HG03575 (cell line): ENCODE data around the gene IL1RAPL1.
A peak's percentile ranks its signal among the peaks of the same experiment; 100 is the strongest.

Source experiments
- ATAC-seq: cut with Tn5 transposase; IDR thresholded peaks from one replicate; pipeline ENCODE4 v1.9.1; 2021; ENCODE audit not compliant: unreplicated experiment, insufficient number of reproducible peaks, low FRiP score; ENCODE audit errors: extremely low read depth

Gene IL1RAPL1

DNA sequence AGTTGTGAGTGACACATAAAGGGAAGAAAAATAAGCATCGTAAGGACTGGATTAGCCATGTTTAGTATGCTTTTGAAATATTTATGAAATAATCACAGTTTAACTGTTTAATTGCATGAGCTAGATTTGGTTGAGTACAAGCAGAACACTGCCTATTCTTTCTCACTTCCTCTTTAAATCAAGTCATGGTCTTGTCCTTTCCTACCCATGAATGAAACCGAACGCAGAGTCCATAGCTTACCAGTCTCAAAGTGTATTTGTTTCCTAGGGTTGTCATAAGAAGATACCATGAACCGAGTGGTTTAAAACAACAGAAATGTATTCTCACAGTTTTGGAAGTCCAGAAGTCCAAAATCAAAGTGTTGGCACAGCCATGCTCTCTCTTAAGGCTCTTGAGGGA, 944.1 kb downstream of the IL1RAPL1 start:
- ATAC-seq, result peak; percentile 66

DNA sequence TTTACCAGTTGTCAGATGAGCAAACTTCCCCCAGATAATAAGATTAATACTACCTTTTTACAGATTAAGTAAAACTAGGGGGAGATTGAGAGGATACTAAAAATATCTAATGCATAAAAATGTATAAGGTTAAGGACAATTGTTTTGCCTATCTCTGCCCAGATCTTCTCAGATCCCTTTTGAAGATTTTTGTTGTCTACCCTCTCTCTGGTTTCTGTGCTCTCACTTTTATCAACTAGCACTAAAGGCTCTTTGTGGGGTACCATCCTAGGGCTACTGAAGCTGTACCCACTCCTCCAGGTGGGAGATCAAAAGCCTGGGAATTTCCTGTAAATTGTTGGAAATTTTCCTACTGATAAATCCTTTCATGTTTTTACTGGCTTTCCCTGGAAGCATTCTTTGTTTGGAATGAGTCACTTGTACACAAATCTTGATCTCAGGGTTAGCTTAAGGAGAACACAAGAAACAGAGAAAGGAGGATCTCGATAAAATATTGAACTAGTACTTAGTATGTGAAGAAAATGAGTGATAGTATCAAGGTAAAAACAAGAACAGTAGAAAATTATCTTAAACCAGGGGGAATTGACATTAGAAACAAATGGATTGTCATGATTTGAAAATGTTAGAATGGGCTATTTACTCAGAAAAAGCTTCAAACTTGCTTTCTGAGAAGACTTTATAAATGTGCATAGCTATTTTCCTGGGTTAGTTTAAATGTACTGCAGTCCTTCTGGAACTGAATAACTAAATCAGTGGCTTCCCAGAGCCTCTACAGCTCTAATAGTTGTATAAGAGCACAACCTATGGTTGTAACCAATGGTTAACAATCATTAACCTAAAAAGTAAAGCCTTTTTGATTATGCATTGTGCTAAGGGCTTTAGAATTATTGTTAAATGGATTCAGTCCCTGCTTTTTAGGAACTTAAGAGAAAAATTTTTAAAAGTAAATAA, 948.2 kb downstream of the IL1RAPL1 start:
- ATAC-seq, result no peak

DNA sequence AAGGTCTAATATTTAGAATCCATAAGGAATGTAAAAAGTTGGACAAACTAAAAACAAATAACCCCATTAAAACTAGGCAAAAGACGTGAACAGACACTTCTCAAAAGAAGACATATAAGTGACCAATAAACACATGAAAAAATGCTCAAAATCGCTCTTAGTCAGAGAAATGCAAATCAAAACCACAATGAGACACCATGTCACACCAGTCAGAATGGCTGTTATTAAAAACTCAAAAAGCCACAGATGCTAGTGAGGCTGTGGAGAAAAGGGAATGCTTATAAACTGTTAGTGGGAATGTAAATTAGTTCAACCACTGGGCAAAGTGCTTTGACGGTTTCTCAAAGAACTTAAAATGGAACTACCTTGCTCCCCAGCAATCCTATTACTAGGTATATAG, 953.8 kb downstream of the IL1RAPL1 start:
- no peak for ATAC-seq

DNA sequence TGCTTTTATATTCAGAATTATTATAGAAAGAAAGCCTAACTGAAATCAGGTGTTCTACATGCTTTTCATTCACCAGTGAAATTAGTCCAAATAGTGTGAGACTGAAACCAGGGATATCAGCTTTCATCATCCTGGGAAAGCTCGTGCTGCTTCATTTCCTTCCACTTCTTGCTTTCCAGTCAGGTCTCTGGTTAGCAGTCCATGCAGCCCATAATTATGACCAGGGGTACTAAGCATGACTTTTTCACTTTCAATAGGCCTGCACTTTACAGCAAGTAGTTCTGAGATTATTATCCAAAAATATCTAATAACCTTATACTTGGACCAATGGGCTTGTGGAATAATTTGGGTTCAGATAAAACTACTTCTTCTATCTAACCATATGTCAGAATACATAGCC, 954.9 kb downstream of the IL1RAPL1 start:
- no peak for ATAC-seq

DNA sequence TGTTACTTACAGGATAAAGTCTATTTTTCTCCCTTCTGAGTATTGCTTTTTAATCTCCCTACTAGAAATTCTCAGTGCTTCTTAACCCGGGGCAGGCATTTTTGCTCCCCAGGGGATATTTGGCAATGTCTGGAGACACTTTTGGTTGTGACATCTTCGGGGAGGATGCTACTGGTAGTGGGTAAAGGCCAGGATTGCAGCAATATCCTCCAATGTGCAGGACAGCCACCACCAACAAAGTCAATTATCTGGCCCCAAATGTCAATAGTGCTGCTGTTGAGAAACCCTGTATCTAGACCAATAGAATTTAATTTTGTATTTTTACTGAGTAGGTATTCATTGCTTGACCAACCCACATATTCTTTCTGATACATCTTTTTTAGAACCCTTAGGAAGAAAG, 958.6 kb downstream of the IL1RAPL1 start:
- ATAC-seq, result no peak

DNA sequence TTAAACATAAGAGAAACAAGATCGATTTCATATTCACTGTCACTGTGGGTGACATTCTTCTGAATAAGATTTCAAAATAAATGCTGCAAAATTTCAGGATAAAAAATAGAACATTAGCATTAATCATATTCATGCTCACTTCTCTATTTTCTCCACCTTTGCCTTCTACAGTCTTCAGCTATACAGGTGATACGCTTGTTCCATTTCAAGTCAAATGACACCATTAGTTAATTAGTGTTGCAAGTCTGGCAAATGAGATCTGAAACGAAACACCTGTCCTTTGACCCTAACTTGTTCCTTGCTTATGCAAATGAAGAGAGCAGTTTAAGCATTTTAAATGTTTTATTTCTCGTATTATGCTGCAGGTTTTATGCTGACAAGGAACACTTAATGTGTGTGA, 960.6 kb downstream of the IL1RAPL1 start:
- no peak for ATAC-seq

DNA sequence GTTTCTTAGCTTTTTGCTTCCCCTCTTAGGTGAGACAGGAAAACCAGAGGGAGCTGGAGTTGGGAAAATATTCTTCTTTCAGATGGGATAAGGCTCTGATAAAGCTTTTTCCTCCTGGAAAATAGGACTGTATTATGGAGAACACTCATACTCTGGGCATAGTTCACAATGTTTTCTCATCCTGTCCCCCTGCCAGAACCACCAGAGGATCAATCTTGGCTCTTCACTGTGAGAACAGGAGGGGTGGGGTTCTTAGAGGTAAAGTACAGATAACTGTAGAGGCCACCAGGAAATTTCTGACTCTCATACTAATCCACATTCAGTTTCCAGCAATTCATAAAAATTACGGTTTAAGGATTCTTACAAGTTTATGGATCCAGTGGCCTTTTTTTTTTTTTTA, 966.3 kb downstream of the IL1RAPL1 start:
- ATAC-seq, result no peak

DNA sequence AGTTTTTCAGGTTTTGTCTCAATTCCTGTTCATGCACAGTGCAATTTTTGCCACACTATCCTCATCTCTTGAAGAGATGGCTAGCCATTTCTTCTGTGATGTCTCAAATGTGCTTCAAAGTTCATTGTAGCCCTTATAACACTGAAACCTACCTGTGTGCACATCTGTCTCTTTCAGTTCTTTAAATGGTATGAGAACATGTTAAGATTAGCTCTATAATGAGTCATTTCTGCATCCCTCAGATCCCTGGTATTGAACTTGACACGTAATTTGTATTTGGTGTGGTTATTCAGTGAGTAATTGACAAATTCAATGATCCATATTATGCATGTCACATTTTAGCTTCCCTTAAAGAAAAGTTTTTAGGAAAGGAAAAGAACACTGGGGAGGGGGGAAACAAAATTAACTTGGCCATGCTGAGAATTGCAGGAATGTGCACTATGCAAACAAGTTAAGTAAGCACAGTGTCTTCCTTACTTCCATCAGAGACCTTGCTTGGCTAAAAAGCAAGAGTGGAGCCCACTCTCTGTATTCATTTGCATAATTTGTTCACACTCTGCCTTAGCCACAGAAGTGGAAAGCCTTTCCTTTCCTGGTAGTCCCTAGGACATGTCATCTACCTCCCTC, 968.3 kb downstream of the IL1RAPL1 start:
- peak; percentile 99 for ATAC-seq

DNA sequence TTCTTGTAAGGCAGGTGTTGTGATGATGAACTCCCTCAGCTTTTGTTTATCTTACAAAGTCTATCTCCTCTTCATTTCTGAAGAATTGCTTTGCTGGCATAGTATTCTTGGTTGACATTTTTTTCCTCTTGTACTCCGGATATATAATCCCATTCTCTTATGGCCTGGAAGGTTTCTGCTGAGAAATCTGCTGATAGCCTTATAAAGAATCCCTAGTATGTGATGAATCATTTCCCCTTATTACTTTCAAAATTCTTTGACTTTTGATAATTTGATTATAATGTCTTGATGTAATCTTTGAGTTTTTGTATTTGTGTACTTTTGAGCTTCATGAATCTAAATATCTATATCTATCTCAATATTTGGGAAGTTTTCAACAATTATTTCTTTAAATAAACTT, 972.8 kb downstream of the IL1RAPL1 start:
- ATAC-seq, result no peak

DNA sequence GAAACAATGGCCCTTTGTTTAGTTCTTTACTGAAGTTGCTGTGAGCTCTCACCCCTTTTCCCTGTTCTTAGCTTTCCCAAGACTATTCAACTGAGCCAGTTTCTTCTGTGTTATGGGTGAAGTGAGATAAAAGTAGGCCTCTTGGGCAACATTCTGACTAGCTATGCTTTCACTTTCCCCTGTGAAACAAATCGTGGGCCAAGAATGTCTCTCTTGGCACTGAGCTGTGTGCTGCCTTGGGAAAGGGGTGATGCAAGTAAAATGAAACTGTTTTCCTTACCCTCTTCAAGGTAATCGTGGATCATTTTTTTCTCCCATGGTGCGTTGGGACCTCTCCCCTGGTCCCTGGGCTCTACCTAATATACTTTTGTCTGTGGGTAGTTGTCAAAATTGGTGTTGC, 974.2 kb downstream of the IL1RAPL1 start:
- ATAC-seq, result no peak

DNA sequence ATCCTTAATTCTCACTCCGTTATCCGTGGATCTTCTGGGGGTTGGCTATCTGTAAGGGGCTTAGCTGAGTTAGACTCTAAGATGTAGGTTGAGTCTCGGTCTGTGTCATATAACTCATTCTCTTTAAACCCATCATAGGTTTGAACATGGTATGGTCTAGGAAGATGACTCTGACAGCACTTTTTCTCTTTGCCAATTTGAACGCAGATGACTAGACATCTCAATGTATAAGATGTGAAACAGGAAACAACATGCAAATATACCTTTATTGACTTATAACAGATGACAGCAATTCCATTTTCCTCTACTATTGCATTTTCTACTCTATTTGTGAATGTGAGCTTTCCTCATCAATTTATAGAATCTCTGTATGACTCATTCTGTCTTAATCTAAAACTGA, 993.3 kb downstream of the IL1RAPL1 start:
- no peak for ATAC-seq

DNA sequence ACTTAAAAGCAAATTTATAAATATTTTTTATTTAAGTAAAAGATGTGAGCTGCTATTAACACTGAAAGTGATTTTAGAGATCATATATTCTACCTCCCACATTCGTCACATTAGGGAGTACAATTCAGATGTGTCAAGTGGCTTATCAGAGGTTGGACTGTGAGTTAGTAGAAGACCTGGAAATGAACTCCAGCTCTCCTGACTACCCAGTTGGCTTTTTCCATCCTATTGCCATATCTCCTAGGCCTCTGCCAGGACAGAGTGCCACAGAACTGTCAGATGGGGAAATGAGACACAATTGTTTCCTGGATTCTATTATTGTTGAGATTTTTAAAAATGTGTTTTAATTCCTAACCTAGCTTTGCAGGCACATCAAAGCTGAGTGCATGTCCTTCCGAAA, 994.0 kb downstream of the IL1RAPL1 start:
- no peak for ATAC-seq

DNA sequence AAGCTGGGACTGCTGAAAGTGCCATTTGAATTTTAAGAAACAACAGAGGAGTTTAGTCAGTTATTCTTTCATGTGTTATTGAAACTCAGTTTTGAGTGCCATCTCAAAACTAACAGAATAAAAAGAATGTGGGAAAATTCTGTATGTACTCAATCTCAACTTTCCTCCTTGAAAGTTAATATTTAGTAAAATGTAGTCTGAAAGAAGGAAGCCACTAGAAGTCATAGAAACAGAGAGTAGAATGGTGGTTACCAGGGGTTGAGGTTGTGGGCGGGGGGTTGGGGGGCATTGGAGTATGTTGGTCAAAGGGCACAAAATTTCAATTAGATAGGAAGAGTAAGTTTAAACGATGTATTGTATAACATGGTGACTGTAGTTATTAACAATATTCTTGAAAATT, 999.9 kb downstream of the IL1RAPL1 start:
- ATAC-seq, result no peak

DNA sequence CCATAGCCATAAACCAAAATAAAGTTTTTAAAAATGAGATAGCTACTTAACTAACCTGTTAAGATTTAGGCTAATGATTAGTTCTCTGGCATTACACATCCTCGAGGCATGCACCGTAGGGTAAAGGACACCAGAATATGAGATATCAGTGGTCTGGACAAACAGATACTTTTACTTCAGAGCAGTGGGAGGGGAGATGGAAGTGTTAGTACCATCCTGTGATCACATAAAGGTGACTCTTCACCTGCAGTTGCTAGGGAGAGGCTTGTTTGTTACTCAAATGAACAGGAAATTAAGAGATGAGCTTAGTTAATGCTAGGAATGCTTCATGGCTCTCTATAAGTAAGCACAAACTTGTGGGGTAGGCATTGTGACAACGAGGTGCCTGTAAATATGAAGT, 1003.7 kb downstream of the IL1RAPL1 start:
- ATAC-seq, result no peak

DNA sequence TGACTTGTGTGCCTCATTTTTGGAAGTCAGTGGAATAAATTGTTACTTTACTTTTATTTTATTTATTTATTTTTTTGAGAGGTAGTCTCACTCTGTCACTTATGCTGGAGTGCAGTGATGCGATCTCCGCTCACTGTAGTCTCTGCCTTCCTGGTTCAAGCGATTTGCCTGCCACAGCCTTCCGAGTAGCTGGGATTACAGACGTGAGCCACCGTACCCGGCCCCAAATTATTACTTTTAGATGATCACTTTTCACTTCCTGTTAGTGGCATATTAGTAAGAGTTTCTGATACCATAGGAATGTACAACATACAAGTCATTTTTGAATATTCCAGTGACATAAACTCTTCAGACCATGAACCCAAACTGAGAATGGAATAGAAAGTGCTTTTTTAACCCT, 1017.1 kb downstream of the IL1RAPL1 start:
- no peak for ATAC-seq

DNA sequence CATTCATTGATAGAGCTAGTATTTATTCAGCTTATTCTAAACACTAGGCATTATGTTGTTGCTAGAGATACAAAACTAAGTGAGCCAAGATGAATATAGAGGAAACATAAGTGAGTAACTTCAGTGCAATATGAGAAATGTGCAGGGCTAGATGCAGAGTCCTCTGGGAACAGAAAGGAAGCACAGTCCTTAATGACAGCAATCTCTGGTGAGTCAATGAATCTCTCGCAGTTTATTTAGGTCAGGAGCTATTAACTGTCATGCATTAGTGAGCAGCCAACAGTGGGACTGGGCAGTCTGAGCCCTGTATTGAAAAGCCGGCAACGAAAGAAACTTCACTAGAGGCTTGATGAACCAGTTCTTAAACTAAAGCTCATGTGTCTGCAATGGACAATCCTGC, 1030.0 kb downstream of the IL1RAPL1 start:
- ATAC-seq, result no peak

DNA sequence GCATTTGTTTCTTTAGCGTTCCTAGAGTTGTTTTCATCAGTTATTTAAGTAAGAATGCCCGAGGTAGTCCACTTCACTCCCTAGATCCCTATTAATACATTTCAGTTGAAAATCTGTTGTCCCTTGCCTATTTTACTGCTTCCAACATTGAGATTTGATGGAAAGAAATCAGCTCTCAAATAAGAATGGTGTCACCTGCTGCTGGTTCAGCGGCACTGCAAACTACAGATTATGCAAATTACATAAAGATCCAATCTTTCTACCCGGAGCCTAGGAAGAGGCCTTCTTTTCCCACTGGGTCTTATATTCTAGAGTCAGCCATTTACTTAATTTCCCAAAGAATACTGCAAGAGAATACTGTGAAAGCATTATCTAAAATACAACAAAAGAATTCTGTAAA, 1030.5 kb downstream of the IL1RAPL1 start:
- ATAC-seq, result no peak

DNA sequence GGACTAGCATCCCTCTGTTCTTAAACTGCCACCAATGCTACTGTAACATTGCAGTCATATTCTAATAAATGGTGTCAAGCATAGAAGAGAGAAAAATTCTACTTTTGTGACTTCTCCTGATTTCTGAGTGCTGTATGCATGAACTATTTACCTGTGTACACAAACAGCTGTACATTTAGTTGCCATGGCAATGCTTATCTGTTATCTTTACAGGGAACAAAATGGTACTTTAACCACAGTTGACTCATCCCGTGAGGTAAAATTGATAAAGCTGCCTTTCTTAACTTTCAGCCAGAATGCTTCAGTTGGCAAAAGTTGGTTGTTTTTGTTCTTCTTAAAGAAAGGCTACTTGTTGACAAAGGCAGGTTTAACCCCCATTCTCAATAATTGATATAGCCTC, 1040.6 kb downstream of the IL1RAPL1 start:
- ATAC-seq, result no peak

DNA sequence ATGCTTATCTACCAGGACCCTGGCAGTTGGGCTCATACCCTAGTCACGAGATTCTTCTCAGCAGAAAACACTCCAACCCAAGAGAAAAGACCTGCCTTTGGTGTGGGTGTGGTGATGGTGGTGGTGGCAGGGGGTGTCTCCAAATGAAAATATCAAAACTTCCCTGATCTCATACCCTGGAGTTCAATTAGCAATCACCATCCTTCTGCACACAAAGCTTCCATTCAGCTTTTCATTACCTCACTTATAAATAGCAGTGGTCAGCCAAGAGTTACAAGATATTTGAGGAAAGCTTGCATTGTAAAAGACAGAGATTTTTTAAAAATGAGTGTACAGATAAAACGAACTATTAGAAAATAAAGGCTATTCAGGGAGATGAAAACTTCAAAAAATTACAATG, 1047.3 kb downstream of the IL1RAPL1 start:
- no peak for ATAC-seq

DNA sequence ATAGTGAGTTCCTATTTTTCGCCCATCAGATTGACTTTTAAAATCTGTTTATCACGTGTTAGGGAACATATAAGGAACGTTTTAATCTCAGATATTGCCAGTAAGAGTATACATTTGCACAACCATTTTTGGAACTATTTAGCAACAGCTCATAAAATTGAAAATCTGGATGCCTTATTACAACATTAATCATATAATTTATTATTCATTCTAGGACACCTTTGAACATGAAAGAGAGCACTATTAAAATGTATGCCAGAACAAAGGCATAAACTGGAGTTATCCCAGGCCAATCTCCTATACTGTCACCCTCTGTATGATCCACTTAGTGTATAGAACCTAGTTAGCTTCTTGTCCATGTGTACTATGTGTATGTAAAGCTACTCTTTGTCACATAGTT, 1049.1 kb downstream of the IL1RAPL1 start:
- no peak for ATAC-seq

DNA sequence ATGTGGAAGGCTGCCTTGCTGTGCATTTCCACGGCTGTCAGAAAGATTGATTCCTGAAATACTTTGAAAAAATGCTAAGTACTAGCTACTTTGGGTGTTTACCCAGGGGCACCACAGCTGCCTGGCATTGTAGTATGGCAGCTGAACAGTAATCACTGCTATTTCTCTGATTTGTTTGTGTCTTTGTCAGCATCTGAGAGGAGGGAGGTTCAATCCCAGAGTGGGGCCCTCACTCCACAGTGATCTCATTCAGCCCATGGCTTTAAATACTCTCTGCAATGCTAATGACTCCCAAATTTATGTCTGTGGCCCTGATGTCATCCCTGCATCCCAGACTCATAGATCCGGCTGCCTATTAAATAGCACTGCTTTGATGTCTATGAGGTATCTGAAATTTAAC, 1052.9 kb downstream of the IL1RAPL1 start:
- no peak for ATAC-seq
